Mammary epithelial cell (primary cell): Measurements from ENCODE around the gene RCL1.

Source experiments
- EZH2 ChIP-seq: IDR thresholded peaks from 2 replicates; pipeline ENCODE4 v1.6.1; 2012; ENCODE audit warnings: low read length, inconsistent platforms, borderline replicate concordance
- TF ChIP-seq, protein P1 (sequence below), 2 donors: IDR thresholded peaks in 1 of 2; conservative IDR thresholded peaks in 1 of 2; 2 replicates each; pipeline ENCODE4 v1.5.1; 2011 to 2012; ENCODE audit warnings: inconsistent platforms in 2 of 2, low read length in 2 of 2, mild to moderate bottlenecking in 2 of 2, control low read depth in 1 of 2, low read depth in 1 of 2; ENCODE audit not compliant: insufficient read depth in 1 of 2; ENCODE audit errors: extremely low read depth in 1 of 2

DNA sequence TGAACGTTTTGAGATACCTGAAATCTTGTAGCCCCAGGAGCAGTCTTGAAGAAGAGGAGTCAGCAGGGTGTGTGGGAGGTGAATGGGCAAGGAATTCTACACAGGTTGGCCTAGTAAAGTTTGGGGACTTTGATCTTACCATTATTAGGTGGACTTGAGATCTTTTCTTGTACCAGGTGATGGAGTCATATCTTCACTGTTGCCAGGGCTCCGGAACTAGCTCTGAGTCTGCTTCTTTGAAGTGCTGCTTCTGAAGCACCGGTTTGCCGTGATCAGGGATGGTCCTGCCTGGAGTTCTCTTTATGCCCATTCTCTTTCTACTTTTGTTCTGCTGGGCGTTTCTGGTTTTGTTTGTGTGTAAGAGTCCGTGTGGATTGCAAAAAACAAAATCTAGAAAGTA is 27.4 kb downstream of the RCL1 start:
- TF ChIP-seq, protein P1, sequence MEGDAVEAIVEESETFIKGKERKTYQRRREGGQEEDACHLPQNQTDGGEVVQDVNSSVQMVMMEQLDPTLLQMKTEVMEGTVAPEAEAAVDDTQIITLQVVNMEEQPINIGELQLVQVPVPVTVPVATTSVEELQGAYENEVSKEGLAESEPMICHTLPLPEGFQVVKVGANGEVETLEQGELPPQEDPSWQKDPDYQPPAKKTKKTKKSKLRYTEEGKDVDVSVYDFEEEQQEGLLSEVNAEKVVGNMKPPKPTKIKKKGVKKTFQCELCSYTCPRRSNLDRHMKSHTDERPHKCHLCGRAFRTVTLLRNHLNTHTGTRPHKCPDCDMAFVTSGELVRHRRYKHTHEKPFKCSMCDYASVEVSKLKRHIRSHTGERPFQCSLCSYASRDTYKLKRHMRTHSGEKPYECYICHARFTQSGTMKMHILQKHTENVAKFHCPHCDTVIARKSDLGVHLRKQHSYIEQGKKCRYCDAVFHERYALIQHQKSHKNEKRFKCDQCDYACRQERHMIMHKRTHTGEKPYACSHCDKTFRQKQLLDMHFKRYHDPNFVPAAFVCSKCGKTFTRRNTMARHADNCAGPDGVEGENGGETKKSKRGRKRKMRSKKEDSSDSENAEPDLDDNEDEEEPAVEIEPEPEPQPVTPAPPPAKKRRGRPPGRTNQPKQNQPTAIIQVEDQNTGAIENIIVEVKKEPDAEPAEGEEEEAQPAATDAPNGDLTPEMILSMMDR (conservative IDR thresholded peaks at IDR 0.05 in 1 of 2, IDR thresholded peaks at IDR 0.05 in 1 of 2; ENCODE audit: extremely low read depth in 1 of 2, insufficient read depth in 1 of 2, low read depth in 1 of 2, low read length in 2 of 2), result no peak
- no peak for TF ChIP-seq EZH2
